DOHH2 (cell line): Measurements from ENCODE around the gene TBC1D22A.

Source experiments
- CTCF ChIP-seq: fragments of 200-600 bp; sonication (generic); IDR thresholded peaks from one replicate; pipeline ENCODE4 v1.5.1; 2014; ENCODE audit warnings: antibody characterized with exemption, mild to moderate bottlenecking, low read depth, low read length; ENCODE audit not compliant: poor library complexity, severe bottlenecking
- EZH2phosphoT487 ChIP-seq: fragments of 200-600 bp; sonication (generic); IDR thresholded peaks from 2 replicates; pipeline ENCODE4 v1.6.1; 2017; ENCODE audit warnings: borderline replicate concordance, mild to moderate bottlenecking, antibody characterized with exemption, low read length, moderate library complexity, mixed read lengths

DNA sequence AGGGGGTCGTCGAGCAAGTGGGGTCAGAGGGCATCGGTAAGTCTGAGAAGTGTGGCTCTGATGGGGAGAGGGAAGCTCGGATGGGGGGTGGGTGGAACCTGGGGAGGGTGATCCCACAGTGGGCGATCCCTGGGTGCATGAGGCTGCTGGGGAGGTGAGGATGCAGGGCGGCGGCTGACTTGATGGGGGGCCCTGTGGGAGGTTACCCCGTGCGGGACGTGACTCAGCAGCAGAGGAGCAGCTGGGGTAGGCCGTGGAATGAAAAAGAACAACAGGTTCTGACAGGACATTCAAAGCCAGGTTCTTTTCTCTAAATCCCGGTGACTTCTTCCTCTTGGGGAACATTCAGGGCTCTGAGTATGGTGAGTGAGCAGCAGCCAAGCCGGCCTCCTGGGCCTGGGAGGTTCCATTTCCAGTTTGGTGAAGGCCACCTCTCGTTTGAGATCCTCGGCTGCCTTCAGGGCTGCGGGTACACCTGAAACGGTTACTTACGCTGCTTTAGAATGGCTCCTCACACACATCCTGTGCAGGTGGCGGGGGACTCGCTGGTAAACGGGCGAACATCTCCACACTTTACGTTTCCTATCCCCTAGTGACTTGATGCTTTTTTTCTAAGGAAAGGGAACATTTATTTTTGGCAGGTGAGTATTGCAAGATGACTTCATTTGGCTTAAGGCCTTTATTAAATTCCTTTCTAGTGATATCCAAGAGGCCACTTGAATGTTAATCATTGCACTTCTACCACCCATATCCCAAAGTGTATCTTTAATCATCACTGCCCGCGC, 278.2 kb downstream of the TBC1D22A start:
- TF ChIP-seq CTCF (no peak), EZH2phosphoT487 (no peak)
